Tibial nerve (tissue), 4 donors: ENCODE results near the gene EXOC4. TPM values are rescaled to one million over a fixed set of nuclear protein-coding genes. Genes with fewer than 3 reads are reported as not detected.

Experiments used
- DNase-seq, 2 donors: peaks; one replicate each; pipeline ENCODE4 v3.0.0-alpha.2; 2019; ENCODE audit warnings: low spot score in 2 of 2
- H3K27ac ChIP-seq, 4 donors: fragments of 200-600 bp; sonication (generic) in 3 of 4; one replicate each; pipeline ENCODE4 v1.5.1; 2017 to 2019; ENCODE audit warnings: mild to moderate bottlenecking in 1 of 4
- H3K27me3 ChIP-seq, 2 donors: fragments of 200-600 bp; sonication (generic) in 1 of 2; one replicate each; pipeline versions ENCODE4 v1.5.1 to v1.6.0; 2017 to 2019
- H3K36me3 ChIP-seq, 3 donors: fragments of 200-600 bp; sonication (generic); one replicate each; pipeline ENCODE4 v1.5.1; 2018 to 2019
- H3K4me1 ChIP-seq, 4 donors: fragments of 200-600 bp; sonication (generic) in 3 of 4; one replicate each; pipeline ENCODE4 v1.5.1; 2017 to 2019
- H3K4me3 ChIP-seq, 4 donors: fragments of 200-600 bp; sonication (generic) in 3 of 4; one replicate each; pipeline ENCODE4 v1.5.1; 2017 to 2019; ENCODE audit warnings: mild to moderate bottlenecking in 1 of 4, moderate library complexity in 1 of 4
- H3K9me3 ChIP-seq, 4 donors: fragments of 200-600 bp; sonication (generic) in 3 of 4; one replicate each; pipeline ENCODE4 v1.5.1; 2017 to 2019
- CTCF ChIP-seq, 5 experiments: fragments of 200-600 bp in 3 of 5; fragments of 450-650 bp in 2 of 5; sonication (generic) in 3 of 5; IDR thresholded peaks; one replicate each; pipeline ENCODE4 v1.5.1; 2016 to 2019; ENCODE audit warnings: antibody characterized with exemption in 5 of 5, mild to moderate bottlenecking in 3 of 5, moderate library complexity in 2 of 5
- EP300 ChIP-seq, 2 donors: sonication (generic); formaldehyde crosslinking; IDR thresholded peaks; one replicate each; pipeline ENCODE4 v1.6.1; 2017; ENCODE audit warnings: antibody characterized with exemption in 2 of 2, mild to moderate bottlenecking in 1 of 2
- POLR2A ChIP-seq, 2 donors: fragments of 450-650 bp; IDR thresholded peaks; one replicate each; pipeline ENCODE4 v1.6.1; 2017; ENCODE audit warnings: antibody characterized with exemption in 2 of 2, mild to moderate bottlenecking in 2 of 2, moderate library complexity in 2 of 2
- WGBS, 2 donors: methylation state at CpG; one replicate each; pipeline ENCODE4 v1.1.5; 2018; 5-methylcytosine and 5-hydroxymethylcytosine counted together
- total RNA-seq, 4 donors: library from RNA; depleted of rRNA; stranded (reverse); fragments of >200 nt; gene quantifications; one replicate each; pipeline ENCODE4 v1.1.0, GENCODE V29; 2016

EXOC4 gene
- total RNA-seq, 4 donors from 2014 or later, result 70.0 to 104 (median 85.8) TPM

GRCh38 chr7:133371616-133372015 lies 118.7 kb downstream of the EXOC4 start:
- peaks cover 0 to 17% (median 0%) of the 10 kb centered on the region in 3 donors for H3K36me3 ChIP-seq
- 94 to 98% methylated on average over 4 of the region's 4 CpGs for WGBS, 2 donors
- H3K4me3 ChIP-seq, result no peak overlapping the region
- H3K4me1 ChIP-seq, result peaks cover 0 to 19% (median 0%) of the 10 kb centered on the region in 4 donors
- H3K27ac ChIP-seq, result no peak overlapping the region
- H3K9me3 ChIP-seq, result no peaks in the 10 kb centered on the region
- DNase-seq, result no peak
- H3K27me3 ChIP-seq, result no peaks in the 10 kb centered on the region
- no peak for TF ChIP-seq CTCF (IDR thresholded peaks at IDR 0.05)
- no peak for TF ChIP-seq POLR2A (IDR thresholded peaks at IDR 0.05)
- TF ChIP-seq EP300 (IDR thresholded peaks at IDR 0.05), result no peak

GRCh38 chr7:133372337-133372736 lies 119.5 kb downstream of the EXOC4 start:
- DNase-seq, result no peak
- H3K4me1 ChIP-seq, result peaks cover 0 to 15% (median 0%) of the 10 kb centered on the region in 4 donors
- no peak overlapping the region for H3K4me3 ChIP-seq
- 91 to 96% methylated on average over 1 of the region's 1 CpG for WGBS, 2 donors
- peaks cover 0 to 18% (median 0%) of the 10 kb centered on the region in 3 donors for H3K36me3 ChIP-seq
- no peak overlapping the region for H3K27ac ChIP-seq
- H3K9me3 ChIP-seq, result no peaks in the 10 kb centered on the region
- TF ChIP-seq POLR2A (IDR thresholded peaks at IDR 0.05) (no peak), EP300 (IDR thresholded peaks at IDR 0.05) (no peak), CTCF (IDR thresholded peaks at IDR 0.05) (no peak)
- no peaks in the 10 kb centered on the region for H3K27me3 ChIP-seq

GRCh38 chr7:133376514-133376913 lies 123.6 kb downstream of the EXOC4 start:
- Histone ChIP-seq H3K27me3 (no peaks in the 10 kb centered on the region), H3K4me1 (no peaks in the 10 kb centered on the region), H3K9me3 (no peaks in the 10 kb centered on the region), H3K27ac (no peak overlapping the region), H3K4me3 (no peak overlapping the region), H3K36me3 (peaks cover 0 to 24% (median 0%) of the 10 kb centered on the region in 3 donors)
- DNase-seq, result no peak
- WGBS, 2 donors, result 94 to 96% methylated on average over 1 of the region's 1 CpG
- TF ChIP-seq EP300 (IDR thresholded peaks at IDR 0.05), result no peak
- TF ChIP-seq CTCF (IDR thresholded peaks at IDR 0.05), result no peak

DNA sequence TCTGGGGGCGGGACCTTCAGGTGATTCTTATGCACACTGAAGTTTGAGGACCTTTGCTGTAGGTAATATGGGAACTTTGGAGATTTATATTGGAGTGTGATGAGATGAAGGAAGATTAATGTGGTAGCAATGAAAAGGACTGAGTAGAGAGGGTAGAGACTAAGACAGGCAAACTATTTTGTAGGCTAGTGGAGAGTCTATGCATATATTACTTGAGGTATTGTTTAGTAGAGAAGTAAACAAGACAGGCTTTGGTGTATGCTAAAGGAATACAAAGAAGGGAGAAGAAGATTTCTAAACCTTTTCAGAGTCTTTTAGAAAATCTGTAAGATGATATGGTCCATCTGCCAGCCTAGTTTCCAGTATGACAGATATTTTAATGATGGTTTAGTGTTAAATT lies 129.1 kb downstream of the EXOC4 start:
- no peak for DNase-seq
- no peak for TF ChIP-seq EP300 (IDR thresholded peaks at IDR 0.05)
- TF ChIP-seq POLR2A (IDR thresholded peaks at IDR 0.05), result no peak
- TF ChIP-seq CTCF (IDR thresholded peaks at IDR 0.05), result no peak
- no peak overlapping the region for H3K27ac ChIP-seq
- H3K27me3 ChIP-seq, result no peaks in the 10 kb centered on the region
- H3K36me3 ChIP-seq, result peaks cover 0 to 6% (median 0%) of the 10 kb centered on the region in 3 donors
- H3K9me3 ChIP-seq, result no peaks in the 10 kb centered on the region
- H3K4me1 ChIP-seq, result no peaks in the 10 kb centered on the region
- no peak overlapping the region for H3K4me3 ChIP-seq
- 92 to 97% methylated on average over 1 of the region's 1 CpG for WGBS, 2 donors

- WGBS, 2 donors, result 76 to 78% methylated on average over 6 of the region's 6 CpGs
- Histone ChIP-seq H3K4me1 (no peaks in the 10 kb centered on the region), H3K27me3 (no peaks in the 10 kb centered on the region), H3K36me3 (peaks cover 0 to 2% (median 0%) of the 10 kb centered on the region in 3 donors), H3K4me3 (no peak overlapping the region), H3K27ac (no peak overlapping the region), H3K9me3 (no peaks in the 10 kb centered on the region)
- no peak for TF ChIP-seq POLR2A (IDR thresholded peaks at IDR 0.05)
- no peak for DNase-seq
Measured at GRCh38 chr7:133382775-133383559, 130.1 kb downstream of the EXOC4 start.
